GM18870 (cell line): ENCODE data around the gene BRINP3.
"Not testable (repeated sequence)": the region's sequence is repeated elsewhere in the genome, so short reads cannot be mapped to it uniquely, and the experiment has no call there.

ENCODE experiments used
- ATAC-seq: cut with Tn5 transposase; IDR thresholded peaks from one replicate; pipeline ENCODE4 v1.9.1; 2021; ENCODE audit warnings: moderate library complexity; ENCODE audit not compliant: unreplicated experiment

BRINP3 gene

GRCh38 chr1:190126728-190127127 is 350.9 kb downstream of the BRINP3 start:
- no peak for ATAC-seq

- no peak for ATAC-seq
Observed at GRCh38 chr1:190124068-190124467, 353.6 kb downstream of the BRINP3 start.

GRCh38 chr1:190120564-190120963 is 357.1 kb downstream of the BRINP3 start:
- ATAC-seq = not testable (repeated sequence)

GRCh38 chr1:190119683-190120082 is 358.0 kb downstream of the BRINP3 start:
- ATAC-seq = no peak

GRCh38 chr1:190116921-190117320 is 360.7 kb downstream of the BRINP3 start:
- no peak for ATAC-seq

- no peak for ATAC-seq
Observed at GRCh38 chr1:190104961-190105360, 372.7 kb downstream of the BRINP3 start.

GRCh38 chr1:190102757-190103326 is 374.8 kb downstream of the BRINP3 start:
- no peak for ATAC-seq

GRCh38 chr1:190101756-190102155 is 375.9 kb downstream of the BRINP3 start:
- no peak for ATAC-seq

GRCh38 chr1:190098756-190099155 is 378.9 kb downstream of the BRINP3 start:
- ATAC-seq = no peak

GRCh38 chr1:190098107-190098506 is 379.6 kb downstream of the BRINP3 start:
- no peak for ATAC-seq

GRCh38 chr1:190095596-190095995 is 382.1 kb downstream of the BRINP3 start:
- no peak for ATAC-seq

GRCh38 chr1:190084552-190084951 is 393.1 kb downstream of the BRINP3 start:
- peak; percentile 61 for ATAC-seq

- ATAC-seq = no peak
Observed at GRCh38 chr1:190068304-190068703, 409.4 kb downstream of the BRINP3 start.

GRCh38 chr1:190067592-190067991 is 410.1 kb downstream of the BRINP3 start:
- peak; percentile 88 for ATAC-seq

- ATAC-seq = no peak
Observed at GRCh38 chr1:190066011-190066410, 411.7 kb downstream of the BRINP3 start.

GRCh38 chr1:190049314-190049713 is 428.4 kb downstream of the BRINP3 start:
- ATAC-seq = no peak
